Stimulated activated effector memory CD8-positive, alpha-beta T cell treated with anti-CD3 and anti-CD28 coated beads, Interleukin-12 subunit alpha, Interleukin-12 subunit beta, amount 100 ng/mL, for 72 hours (primary cell): ENCODE results near the gene USP11.
A peak's percentile ranks its signal among the peaks of the same experiment; 100 is the strongest.

ENCODE experiments used
- ATAC-seq: fragments of 150-1000 bp; cut with Tn5 transposase; 2 replicates; pipeline ENCODE4 v1.10.0; 2021
- DNase-seq, 2 donors: peaks; one replicate each; pipeline ENCODE4 v3.0.0; 2021 to 2022; ENCODE audit warnings: low spot score in 2 of 2
- H3K27ac Mint-ChIP-seq: one replicate; pipeline ENCODE4 v1.8.0; 2022; ENCODE audit warnings: mild to moderate bottlenecking, mixed read lengths
- H3K36me3 Mint-ChIP-seq: one replicate; pipeline ENCODE4 v1.8.0; 2022; ENCODE audit warnings: mild to moderate bottlenecking, mixed read lengths
- H3K4me1 Mint-ChIP-seq: one replicate; pipeline ENCODE4 v1.8.0; 2022; ENCODE audit warnings: mixed read lengths
- H3K4me3 Mint-ChIP-seq: one replicate; pipeline ENCODE4 v1.8.0; 2022; ENCODE audit warnings: mild to moderate bottlenecking, mixed read lengths
- H3K9me3 Mint-ChIP-seq: one replicate; pipeline ENCODE4 v1.8.0; 2022; ENCODE audit warnings: mixed read lengths

Gene USP11

DNA sequence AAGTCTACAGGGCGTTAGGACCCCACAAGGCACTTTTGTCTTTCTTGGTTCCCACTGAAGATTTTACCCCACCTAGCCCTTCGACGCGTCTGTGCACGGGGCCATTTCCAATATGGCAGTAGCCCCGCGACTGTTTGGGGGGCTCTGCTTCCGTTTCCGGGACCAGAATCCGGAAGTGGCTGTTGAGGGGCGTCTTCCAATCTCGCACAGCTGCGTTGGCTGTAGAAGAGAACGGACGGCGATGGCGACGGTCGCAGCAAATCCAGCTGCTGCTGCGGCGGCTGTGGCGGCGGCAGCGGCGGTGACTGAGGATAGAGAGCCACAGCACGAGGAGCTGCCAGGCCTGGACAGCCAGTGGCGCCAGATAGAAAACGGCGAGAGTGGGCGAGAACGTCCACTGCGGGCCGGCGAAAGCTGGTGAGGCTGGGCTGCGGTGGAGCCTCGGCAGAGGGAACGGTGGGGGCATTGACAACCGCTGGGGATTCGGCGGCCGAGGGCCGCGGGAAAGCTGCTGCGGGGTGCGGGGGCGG is at the start of gene USP11:
TSS of gene USP11 (plus strand) at position 207 of the 530 bp plus-strand sequence. CDS start at position 242, 35 bp downstream.
- Mint-ChIP-seq H3K27ac (peak within 1 kb of the TSS; percentile 96), H3K4me3 (peak within 1 kb of the TSS; percentile 83), H3K4me1 (peaks cover 17% of the 10 kb centered on the region), H3K36me3 (peaks cover 46% of the 10 kb centered on the region), H3K9me3 (no peaks in the 10 kb centered on the region)
- ATAC-seq = peak; percentile 55
- DNase-seq = peak in 1 of 2 donors; percentile 71

GRCh38 chrX:47184486-47184885 is 48.3 kb upstream of the USP11 start:
- Mint-ChIP-seq H3K4me3 (no peak overlapping the region), H3K9me3 (no peaks in the 10 kb centered on the region), H3K27ac (no peak overlapping the region), H3K36me3 (peaks cover 49% of the 10 kb centered on the region), H3K4me1 (peaks cover 8% of the 10 kb centered on the region)
- no peak for DNase-seq
- ATAC-seq = no peak

GRCh38 chrX:47185241-47185640 is 47.6 kb upstream of the USP11 start:
- no peaks in the 10 kb centered on the region for H3K9me3 Mint-ChIP-seq
- DNase-seq (no peak), ATAC-seq (no peak)
- H3K4me3 Mint-ChIP-seq = no peak overlapping the region
- peaks cover 8% of the 10 kb centered on the region for H3K4me1 Mint-ChIP-seq
- no peak overlapping the region for H3K27ac Mint-ChIP-seq
- peaks cover 45% of the 10 kb centered on the region for H3K36me3 Mint-ChIP-seq

DNA sequence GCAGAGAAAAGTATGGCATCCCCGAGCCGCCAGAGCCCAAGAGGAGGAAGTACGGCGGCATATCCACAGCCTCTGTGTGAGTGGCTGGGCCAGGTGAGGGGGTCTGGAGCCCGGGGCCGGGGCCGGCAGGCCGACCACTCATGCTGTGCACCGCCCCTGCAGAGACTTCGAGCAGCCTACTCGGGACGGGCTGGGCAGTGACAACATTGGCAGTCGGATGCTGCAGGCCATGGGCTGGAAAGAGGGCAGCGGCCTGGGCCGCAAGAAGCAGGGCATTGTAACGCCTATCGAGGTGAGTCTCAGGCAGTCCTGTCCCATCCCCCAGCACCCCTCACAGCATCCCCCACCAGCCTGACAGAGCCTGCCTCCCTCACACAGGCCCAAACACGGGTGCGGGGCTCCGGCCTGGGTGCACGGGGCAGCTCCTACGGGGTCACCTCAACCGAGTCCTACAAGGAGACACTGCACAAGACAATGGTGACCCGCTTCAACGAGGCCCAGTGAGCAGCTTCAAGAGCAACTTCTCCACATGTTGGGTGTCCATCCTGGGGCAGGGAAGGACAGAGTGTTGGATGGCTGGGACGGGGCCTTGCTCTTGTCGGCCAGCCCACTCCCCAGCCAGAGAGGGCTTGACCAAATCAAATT is 46.6 kb upstream of the USP11 start:
- DNase-seq (no peak), ATAC-seq (no peak)
- H3K27ac Mint-ChIP-seq = no peak overlapping the region
- H3K4me1 Mint-ChIP-seq = peaks cover 16% of the 10 kb centered on the region
- no peaks in the 10 kb centered on the region for H3K9me3 Mint-ChIP-seq
- no peak overlapping the region for H3K4me3 Mint-ChIP-seq
- peaks cover 52% of the 10 kb centered on the region for H3K36me3 Mint-ChIP-seq

GRCh38 chrX:47187106-47187677 is 45.6 kb upstream of the USP11 start:
- no peak overlapping the region for H3K4me3 Mint-ChIP-seq
- DNase-seq = no peak

DNA sequence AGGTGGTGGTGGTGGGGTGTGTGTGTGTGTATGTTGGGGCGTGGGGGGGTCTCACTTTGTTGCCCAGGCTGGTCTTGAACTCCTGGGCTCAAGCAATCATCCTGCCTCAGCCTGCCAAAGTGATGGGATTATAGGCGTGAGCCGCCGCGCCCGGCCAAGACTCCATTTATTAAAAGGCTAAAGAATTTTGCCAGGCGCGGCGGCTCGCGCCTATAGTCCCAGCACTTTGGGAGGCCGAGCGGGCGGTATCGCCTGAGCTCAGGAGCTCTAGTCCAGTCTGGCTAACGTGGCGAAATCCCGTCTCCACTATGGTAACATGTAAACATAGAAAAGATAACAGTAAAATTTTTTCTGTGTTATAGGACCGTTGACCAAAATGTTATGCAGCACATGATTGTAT is 42.9 kb upstream of the USP11 start:
- DNase-seq (no peak), ATAC-seq (no peak)
- peaks cover 34% of the 10 kb centered on the region for H3K4me1 Mint-ChIP-seq
- H3K27ac Mint-ChIP-seq = no peak overlapping the region
- no peak overlapping the region for H3K4me3 Mint-ChIP-seq
- peaks cover 44% of the 10 kb centered on the region for H3K36me3 Mint-ChIP-seq
- H3K9me3 Mint-ChIP-seq = no peaks in the 10 kb centered on the region

More at GRCh38 chrX:47187106-47187677, 45.6 kb upstream of the USP11 start:
- Mint-ChIP-seq H3K9me3 (no peaks in the 10 kb centered on the region), H3K27ac (no peak overlapping the region), H3K36me3 (peaks cover 51% of the 10 kb centered on the region), H3K4me1 (peaks cover 16% of the 10 kb centered on the region)
- ATAC-seq = no peak

GRCh38 chrX:47190445-47191269 is 42.2 kb upstream of the USP11 start:
- peak overlapping the region; percentile 99 for H3K27ac Mint-ChIP-seq
- peak overlapping the region; percentile 97 for H3K4me3 Mint-ChIP-seq
- peak; percentile 90 for ATAC-seq
- H3K9me3 Mint-ChIP-seq = no peaks in the 10 kb centered on the region
- peak; percentile 57 to 85 for DNase-seq
- H3K36me3 Mint-ChIP-seq = peaks cover 42% of the 10 kb centered on the region
- peaks cover 40% of the 10 kb centered on the region for H3K4me1 Mint-ChIP-seq

DNA sequence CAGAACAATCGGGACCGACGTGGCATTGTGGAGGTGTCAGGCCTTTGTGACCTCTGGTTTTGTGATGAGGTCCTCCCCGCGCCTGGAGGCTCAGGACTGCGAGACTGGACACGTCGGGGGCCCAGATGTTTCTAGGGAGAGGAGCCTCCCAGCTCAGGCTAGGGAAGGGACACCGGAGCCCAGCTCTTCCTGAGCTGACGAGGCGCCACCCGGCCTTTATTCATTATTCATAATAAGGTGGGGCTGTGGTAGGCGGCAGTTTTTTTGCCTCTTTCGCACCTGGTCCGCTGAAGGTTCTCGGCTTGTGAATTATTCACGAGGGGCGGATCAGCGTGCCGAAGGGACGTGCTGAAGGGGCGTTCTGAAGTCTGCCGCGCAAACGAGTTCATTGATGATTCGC is 41.5 kb upstream of the USP11 start:
- no peaks in the 10 kb centered on the region for H3K9me3 Mint-ChIP-seq
- H3K27ac Mint-ChIP-seq = peak overlapping the region; percentile 99
- H3K4me3 Mint-ChIP-seq = peak overlapping the region; percentile 97
- peaks cover 42% of the 10 kb centered on the region for H3K36me3 Mint-ChIP-seq
- ATAC-seq (peak; percentile 33), DNase-seq (peak; percentile 14 to 65)
- H3K4me1 Mint-ChIP-seq = peaks cover 47% of the 10 kb centered on the region

GRCh38 chrX:47191806-47192401 is 40.9 kb upstream of the USP11 start:
- H3K9me3 Mint-ChIP-seq = no peaks in the 10 kb centered on the region
- peak overlapping the region; percentile 99 for H3K27ac Mint-ChIP-seq
- H3K36me3 Mint-ChIP-seq = peaks cover 42% of the 10 kb centered on the region
- peak overlapping the region; percentile 97 for H3K4me3 Mint-ChIP-seq
- H3K4me1 Mint-ChIP-seq = peaks cover 53% of the 10 kb centered on the region
- DNase-seq (no peak), ATAC-seq (no peak)

DNA sequence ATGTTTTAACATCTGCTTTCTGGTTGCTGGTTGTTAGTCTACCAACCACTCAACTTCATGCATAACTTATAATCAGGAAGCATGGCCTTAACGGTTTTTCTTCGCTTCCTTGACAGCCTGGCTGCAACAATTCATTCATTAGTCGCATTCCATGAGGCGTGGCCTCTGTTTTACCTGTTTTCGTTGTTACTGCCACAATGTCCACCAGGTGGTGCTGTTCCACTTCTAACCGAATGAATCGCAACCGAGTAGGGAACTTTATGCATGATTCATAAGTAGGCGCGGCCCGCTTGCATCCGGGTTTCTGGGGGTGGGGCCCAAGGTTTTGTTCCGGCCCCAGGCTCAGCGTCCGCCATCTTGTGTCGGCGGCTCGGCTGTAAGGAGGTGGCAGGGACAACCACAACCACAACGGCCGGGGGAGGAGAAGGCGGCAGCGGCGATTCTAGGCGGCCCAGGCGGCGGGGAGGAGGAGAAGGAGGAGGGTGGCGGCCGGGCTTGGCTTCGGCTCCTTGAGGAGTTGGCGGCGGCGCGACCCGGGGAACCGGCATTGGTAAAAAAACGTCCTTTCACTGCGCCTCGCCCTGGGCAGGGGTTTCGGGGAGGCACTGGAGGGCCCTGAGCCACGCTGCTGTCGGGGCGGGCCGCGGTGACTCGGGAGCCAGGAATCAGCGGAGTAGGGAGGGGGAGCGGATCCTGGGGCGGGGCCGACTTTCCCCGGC is 39.2 kb upstream of the USP11 start, which contains the start of gene UBA1:
TSS of gene UBA1 (plus strand) at position 355 of the 719 bp plus-strand sequence. CDS start 4,974 bp downstream, outside the sequence.
- Mint-ChIP-seq H3K4me3 (peak within 1 kb of the TSS; percentile 97), H3K27ac (peak within 1 kb of the TSS; percentile 97), H3K4me1 (peaks cover 55% of the 10 kb centered on the region), H3K36me3 (peaks cover 50% of the 10 kb centered on the region), H3K9me3 (no peaks in the 10 kb centered on the region)
- DNase-seq = peak; percentile 74 to 92
- peak; percentile 81 for ATAC-seq

GRCh38 chrX:47194194-47194787 is 38.5 kb upstream of the USP11 start:
- peaks cover 52% of the 10 kb centered on the region for H3K4me1 Mint-ChIP-seq
- no peaks in the 10 kb centered on the region for H3K9me3 Mint-ChIP-seq
- H3K36me3 Mint-ChIP-seq = peaks cover 57% of the 10 kb centered on the region
- ATAC-seq (no peak), DNase-seq (peak in 1 of 2 donors; percentile 48)
- H3K4me3 Mint-ChIP-seq = peak overlapping the region; percentile 97
- H3K27ac Mint-ChIP-seq = peak overlapping the region; percentile 97

- H3K27ac Mint-ChIP-seq = peak overlapping the region; percentile 92
- ATAC-seq = no peak
- H3K36me3 Mint-ChIP-seq = peaks cover 69% of the 10 kb centered on the region
- H3K9me3 Mint-ChIP-seq = no peaks in the 10 kb centered on the region
- peaks cover 44% of the 10 kb centered on the region for H3K4me1 Mint-ChIP-seq
- peak overlapping the region; percentile 97 for H3K4me3 Mint-ChIP-seq
- no peak for DNase-seq
These were observed 36.7 kb upstream of the USP11 start for GRCh38 chrX:47196098-47196497.

GRCh38 chrX:47197526-47197925 is 35.3 kb upstream of the USP11 start:
- peaks cover 43% of the 10 kb centered on the region for H3K4me1 Mint-ChIP-seq
- no peak for DNase-seq
- H3K9me3 Mint-ChIP-seq = no peaks in the 10 kb centered on the region
- H3K4me3 Mint-ChIP-seq = peak overlapping the region; percentile 97
- no peak for ATAC-seq
- H3K36me3 Mint-ChIP-seq = peaks cover 82% of the 10 kb centered on the region
- H3K27ac Mint-ChIP-seq = peak overlapping the region; percentile 92

DNA sequence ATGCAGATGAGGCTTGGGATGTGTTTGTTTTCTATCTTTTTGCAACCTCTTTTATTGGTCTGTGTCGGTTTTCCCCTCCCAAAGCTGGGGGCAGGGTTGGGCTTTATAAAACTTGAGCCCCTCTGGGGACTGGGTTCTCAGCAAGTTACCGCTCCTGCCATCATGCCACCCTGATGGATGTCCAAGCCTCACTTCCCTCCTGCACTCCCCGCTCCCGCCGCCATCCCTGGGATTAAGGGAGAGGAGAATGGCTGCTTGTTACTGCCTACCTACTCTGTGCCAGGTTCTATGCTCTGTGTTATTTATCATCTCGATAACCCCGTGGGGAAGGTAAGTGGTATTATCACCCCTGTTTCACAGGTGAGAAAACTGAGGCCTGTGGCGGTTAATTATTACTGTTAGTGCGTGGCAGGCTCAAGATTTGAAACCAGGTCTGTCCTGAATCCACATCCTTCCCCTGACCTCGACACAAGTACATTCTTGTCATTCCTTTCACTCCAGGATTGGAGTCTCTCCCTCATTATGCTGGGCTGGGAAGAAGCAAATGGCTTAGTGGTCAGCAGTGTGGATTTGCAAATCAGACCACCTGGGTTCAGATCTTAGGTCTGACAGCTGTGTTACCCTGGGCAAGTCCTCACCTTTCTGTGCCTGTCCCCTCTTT is 34.7 kb upstream of the USP11 start:
- no peak for DNase-seq
- peak overlapping the region; percentile 71 for H3K27ac Mint-ChIP-seq
- no peak overlapping the region for H3K4me3 Mint-ChIP-seq
- H3K9me3 Mint-ChIP-seq = no peaks in the 10 kb centered on the region
- no peak for ATAC-seq
- peaks cover 37% of the 10 kb centered on the region for H3K4me1 Mint-ChIP-seq
- H3K36me3 Mint-ChIP-seq = peaks cover 88% of the 10 kb centered on the region
